H1 (cell line): ENCODE data around the gene AGTR2. TPM values are rescaled to one million over a fixed set of nuclear protein-coding genes. Genes with fewer than 3 reads are reported as not detected.

Source experiments
- CTCF ChIA-PET: fragments of 300-600 bp; sonication (Branson Sonifier 250); formaldehyde crosslinking; loops from one replicate; lab custom pipeline; 2021; ENCODE audit not compliant: partially characterized antibody; lab: Charles Lee
- POLR2A ChIA-PET: fragments of 300-600 bp; sonication (Branson Sonifier 250); formaldehyde crosslinking; loops from one replicate; lab custom pipeline; 2021; ENCODE audit warnings: inconsistent platforms; ENCODE audit not compliant: partially characterized antibody; lab: Charles Lee
- DNase-seq, 2 experiments: peaks; one replicate each; pipeline versions ENCODE4 v3.0.0 to v3.0.0-alpha.2; 2010 to 2022; ENCODE audit warnings: low spot score in 2 of 2, low read depth in 1 of 2, mixed read lengths in 1 of 2
- FAIRE-seq: peaks from 2 replicates; lab custom pipeline; 2011; peaks lifted over from hg19 to GRCh38; lab: Jason Lieb, UNC
- H2AFZ ChIP-seq: 2 replicates; pipeline ENCODE4 v1.8.1; 2012; ENCODE audit warnings: low read length, inconsistent platforms
- H2AK5ac ChIP-seq: 2 replicates; pipeline ENCODE4 v1.6.1; 2013; ENCODE audit warnings: low read depth, low read length
- H2BK120ac ChIP-seq: replicated peaks from 2 replicates; pipeline ENCODE3; 2013; ENCODE audit warnings: low read depth, low read length, inconsistent platforms
- H2BK12ac ChIP-seq: 2 replicates; pipeline ENCODE4 v1.6.1; 2013; ENCODE audit warnings: low read depth, low read length
- H2BK15ac ChIP-seq: 2 replicates; pipeline ENCODE4 v1.6.1; 2013; ENCODE audit warnings: low read length
- H2BK20ac ChIP-seq: 2 replicates; pipeline ENCODE4 v1.6.1; 2013; ENCODE audit warnings: low read length
- H2BK5ac ChIP-seq: 2 replicates; pipeline ENCODE4 v1.6.1; 2013; ENCODE audit warnings: low read depth, low read length
- H3K14ac ChIP-seq: 2 replicates; pipeline ENCODE4 v1.6.1; 2013; ENCODE audit warnings: inconsistent platforms; ENCODE audit not compliant: insufficient read length
- H3K18ac ChIP-seq: 2 replicates; pipeline ENCODE4 v1.6.1; 2013; ENCODE audit warnings: low read length; ENCODE audit errors: extremely low read depth
- H3K23ac ChIP-seq: 2 replicates; pipeline ENCODE4 v1.6.1; 2013; ENCODE audit warnings: inconsistent platforms; ENCODE audit not compliant: insufficient read length
- H3K23me2 ChIP-seq: 2 replicates; pipeline ENCODE4 v1.6.1; 2013; ENCODE audit warnings: low read depth, low read length
- H3K27ac ChIP-seq: 2 replicates; pipeline ENCODE4 v1.6.1; 2011; ENCODE audit warnings: low read depth, low read length, inconsistent platforms
- H3K27me3 ChIP-seq, 4 experiments: replicated peaks in 1 of 4; 1 replicate in 1 of 4; 2 replicates in 3 of 4; pipeline versions ENCODE4 v1.6.1 to v1.8.1; 2011 to 2013; ENCODE audit warnings: low read length in 3 of 4, mild to moderate bottlenecking in 3 of 4, inconsistent platforms in 2 of 4, mixed read lengths in 2 of 4, moderate library complexity in 1 of 4; ENCODE audit not compliant: control insufficient read depth in 3 of 4, insufficient read depth in 3 of 4; ENCODE audit errors: extremely low read depth in 1 of 4
- H3K36me3 ChIP-seq, 4 experiments: 2 replicates each; pipeline versions ENCODE4 v1.6.1 to v1.8.1; 2011 to 2013; ENCODE audit warnings: mild to moderate bottlenecking in 4 of 4, low read length in 3 of 4, moderate library complexity in 2 of 4, control low read depth in 1 of 4, inconsistent platforms in 1 of 4; ENCODE audit not compliant: insufficient read depth in 4 of 4, control insufficient read depth in 2 of 4
- H3K4ac ChIP-seq: replicated peaks from 2 replicates; pipeline ENCODE3; 2013; ENCODE audit warnings: low read length, low read depth, mixed read lengths, inconsistent platforms; ENCODE audit not compliant: insufficient read length
- H3K4me1 ChIP-seq, 4 experiments: replicated peaks in 1 of 4; 1 replicate in 1 of 4; 2 replicates in 3 of 4; pipeline versions ENCODE4 v1.6.1 to v1.8.1; 2011 to 2013; ENCODE audit warnings: low read length in 3 of 4, inconsistent platforms in 2 of 4, mixed read lengths in 1 of 4; ENCODE audit not compliant: insufficient read depth in 4 of 4, control insufficient read depth in 3 of 4
- H3K4me2 ChIP-seq, 2 experiments: 2 replicates each; pipeline versions ENCODE4 v1.6.1 to v1.8.1; 2011 to 2013; ENCODE audit warnings: low read depth in 2 of 2, low read length in 2 of 2, control low read depth in 1 of 2, inconsistent platforms in 1 of 2, mild to moderate bottlenecking in 1 of 2; ENCODE audit not compliant: insufficient read depth in 1 of 2
- H3K4me3 ChIP-seq, 4 experiments: fragments of 200-600, 300-600 bp in 1 of 4; sonication (generic), shearing (Covaris generic), sonication (Bioruptor Twin) in 1 of 4; 2 replicates each; pipeline versions ENCODE4 v1.5.1 to v1.8.1; 2011 to 2016; ENCODE audit warnings: low read length in 4 of 4, low read depth in 3 of 4, control low read depth in 2 of 4, inconsistent platforms in 2 of 4, mild to moderate bottlenecking in 2 of 4, mixed read lengths in 1 of 4, moderate library complexity in 1 of 4; ENCODE audit not compliant: insufficient read depth in 2 of 4; ENCODE audit errors: extremely low read depth in 1 of 4
- H3K56ac ChIP-seq: replicated peaks from 2 replicates; pipeline ENCODE3; 2013; ENCODE audit warnings: low read depth, mild to moderate bottlenecking, mixed read lengths, low read length, inconsistent platforms; ENCODE audit not compliant: insufficient read length
- H3K79me1 ChIP-seq: 2 replicates; pipeline ENCODE4 v1.6.1; 2013; ENCODE audit warnings: low read depth, low read length, control low read depth
- H3K79me2 ChIP-seq, 2 experiments: 2 replicates each; pipeline versions ENCODE4 v1.6.1 to v1.8.1; 2012 to 2013; ENCODE audit warnings: low read length in 2 of 2, mild to moderate bottlenecking in 2 of 2, inconsistent platforms in 1 of 2; ENCODE audit not compliant: insufficient read depth in 2 of 2, control insufficient read depth in 1 of 2
- H3K9ac ChIP-seq, 4 experiments: replicated peaks in 1 of 4; 1 replicate in 1 of 4; 2 replicates in 3 of 4; pipeline versions ENCODE4 v1.6.1 to v1.8.1; 2011 to 2013; ENCODE audit warnings: low read depth in 3 of 4, low read length in 3 of 4, control low read depth in 2 of 4, mild to moderate bottlenecking in 2 of 4, moderate library complexity in 2 of 4, inconsistent platforms in 1 of 4; ENCODE audit errors: extremely low read depth in 1 of 4
- H3K9me3 ChIP-seq, 2 experiments: 2 replicates each; pipeline versions ENCODE4 v1.6.1 to v1.8.1; 2012 to 2013; ENCODE audit warnings: mild to moderate bottlenecking in 2 of 2, moderate library complexity in 2 of 2, control low read depth in 1 of 2, inconsistent platforms in 1 of 2, low read depth in 1 of 2, low read length in 1 of 2, mixed read lengths in 1 of 2; ENCODE audit not compliant: insufficient read depth in 2 of 2
- H4K20me1 ChIP-seq, 2 experiments: replicated peaks in 1 of 2; 2 replicates each; pipeline versions ENCODE3 to v1.8.1; 2011 to 2013; ENCODE audit warnings: inconsistent platforms in 2 of 2, low read length in 2 of 2, mild to moderate bottlenecking in 1 of 2; ENCODE audit not compliant: insufficient read depth in 2 of 2, control insufficient read depth in 1 of 2
- H4K5ac ChIP-seq: 2 replicates; pipeline ENCODE4 v1.6.1; 2013; ENCODE audit warnings: low read length, low read depth, mixed read lengths, inconsistent platforms; ENCODE audit not compliant: insufficient read length
- H4K8ac ChIP-seq: 2 replicates; pipeline ENCODE4 v1.8.0; 2013; ENCODE audit warnings: mild to moderate bottlenecking, moderate library complexity, low read length, inconsistent platforms; ENCODE audit not compliant: insufficient read depth; ENCODE audit errors: extremely low read depth
- H4K91ac ChIP-seq: replicated peaks from 2 replicates; pipeline ENCODE3; 2013; ENCODE audit warnings: low read length, mixed read lengths, inconsistent platforms; ENCODE audit not compliant: insufficient read length
- BACH1 ChIP-seq: IDR thresholded peaks from 2 replicates; pipeline ENCODE4 v1.6.1; 2012; ENCODE audit warnings: low read length, improper control_type of control experiment
- CHD1 ChIP-seq: IDR thresholded peaks from 2 replicates; pipeline ENCODE4 v1.6.1; 2012; ENCODE audit warnings: low read depth, low read length, improper control_type of control experiment
- FOSL1 ChIP-seq: IDR thresholded peaks from 2 replicates; pipeline ENCODE4 v1.6.1; 2011; ENCODE audit warnings: mild to moderate bottlenecking, low read depth, low read length, moderate library complexity; ENCODE audit not compliant: insufficient read depth
- KDM5A ChIP-seq: fragments of 200-600 bp; IDR thresholded peaks from 2 replicates; pipeline ENCODE4 v1.7.1; 2012; ENCODE audit warnings: mild to moderate bottlenecking, low read length, inconsistent platforms, mixed read lengths
- POLR2AphosphoS5 ChIP-seq: IDR thresholded peaks from 2 replicates; pipeline ENCODE4 v1.6.1; 2011; ENCODE audit warnings: low read depth, low read length
- TAF1 ChIP-seq: IDR thresholded peaks from 2 replicates; pipeline ENCODE4 v1.6.1; 2011; ENCODE audit warnings: mild to moderate bottlenecking, low read depth, low read length
- TCF12 ChIP-seq: IDR thresholded peaks from 2 replicates; pipeline ENCODE4 v1.6.1; 2011; ENCODE audit warnings: low read depth, mild to moderate bottlenecking, low read length
- ZNF274 ChIP-seq: IDR thresholded peaks from 2 replicates; pipeline ENCODE4 v1.7.0; 2012; ENCODE audit warnings: low read length, borderline replicate concordance; ENCODE audit errors: extremely low read depth
- polyA plus RNA-seq, 7 experiments: library from polyadenylated mRNA; depleted of rRNA in 3 of 7; stranded (reverse) in 5 of 7; unstranded in 2 of 7; fragments of >200 nt in 5 of 7; fragments of 200-250 nt in 2 of 7; gene quantifications; 1 replicate in 5 of 7; 2 replicates in 1 of 7; 4 replicates in 1 of 7; pipeline versions ENCODE4 v1.2.1 to v1.2.3, GENCODE V29; 2011 to 2013; ENCODE audit warnings: missing spikeins in 2 of 7, mixed read lengths in 2 of 7
- total RNA-seq: library from RNA; stranded (reverse); fragmentation: NEBNext Ultra II Directional; extraction: Animal tissue kit (Norgen Biotek cat#: 25700); gene quantifications from 2 replicates; pipeline ENCODE4 v1.2.1, GENCODE V29; 2021

Gene AGTR2
- total and polyA plus RNA-seq, 2 of the 8 experiments (the other 6 are each of a cell fraction or from before 2014, with no cell fraction given) = not detected

GRCh38 chrX:116185163-116185562 is 14.6 kb downstream of the AGTR2 start:
- no peak overlapping the region for H3K56ac ChIP-seq
- no peak overlapping the region for H3K18ac ChIP-seq
- H4K91ac ChIP-seq = no peak overlapping the region
- no peaks in the 10 kb centered on the region for H4K20me1 ChIP-seq
- no peak overlapping the region for H2BK12ac ChIP-seq
- H3K9me3 ChIP-seq = no peaks in the 10 kb centered on the region
- H3K9ac ChIP-seq = no peak overlapping the region
- no peak overlapping the region for H3K23ac ChIP-seq
- no peaks in the 10 kb centered on the region for H3K79me2 ChIP-seq
- CTCF ChIA-PET = no interaction called here
- POLR2A ChIA-PET = no interaction called here
- H2BK15ac ChIP-seq = no peak overlapping the region
- H2BK5ac ChIP-seq = no peak overlapping the region
- no peak overlapping the region for H2AK5ac ChIP-seq
- no peak overlapping the region for H4K8ac ChIP-seq
- no peak overlapping the region for H4K5ac ChIP-seq
- no peaks in the 10 kb centered on the region for H3K36me3 ChIP-seq
- no peaks in the 10 kb centered on the region for H3K79me1 ChIP-seq
- H3K4ac ChIP-seq = no peak overlapping the region
- H3K14ac ChIP-seq = no peak overlapping the region
- no peak overlapping the region for H2BK120ac ChIP-seq
- DNase-seq = no peak
- no peaks in the 10 kb centered on the region for H3K27me3 ChIP-seq
- H3K4me2 ChIP-seq = no peak overlapping the region
- no peak overlapping the region for H3K27ac ChIP-seq
- H3K4me1 ChIP-seq = no peaks in the 10 kb centered on the region
- H2BK20ac ChIP-seq = no peak overlapping the region
- no peak overlapping the region for H3K4me3 ChIP-seq
- FAIRE-seq = no peak
- no peak for TF ChIP-seq FOSL1
- TF ChIP-seq ZNF274 = no peak
- TF ChIP-seq TCF12 = no peak
- no peak for TF ChIP-seq BACH1
- no peak for TF ChIP-seq TAF1
- TF ChIP-seq KDM5A = no peak
- no peak for TF ChIP-seq POLR2AphosphoS5
- no peak for TF ChIP-seq CHD1
- H2AFZ ChIP-seq = no peak overlapping the region
- no peaks in the 10 kb centered on the region for H3K23me2 ChIP-seq
